Amygdala (tissue), 56 donors: ENCODE measurements around the gene CABLES2.

Experiments
- DNase-seq, 56 donors: peaks; one replicate each; lab custom pipeline; 2025; lab: John Stamatoyannopoulos, UW

CABLES2 gene

DNA sequence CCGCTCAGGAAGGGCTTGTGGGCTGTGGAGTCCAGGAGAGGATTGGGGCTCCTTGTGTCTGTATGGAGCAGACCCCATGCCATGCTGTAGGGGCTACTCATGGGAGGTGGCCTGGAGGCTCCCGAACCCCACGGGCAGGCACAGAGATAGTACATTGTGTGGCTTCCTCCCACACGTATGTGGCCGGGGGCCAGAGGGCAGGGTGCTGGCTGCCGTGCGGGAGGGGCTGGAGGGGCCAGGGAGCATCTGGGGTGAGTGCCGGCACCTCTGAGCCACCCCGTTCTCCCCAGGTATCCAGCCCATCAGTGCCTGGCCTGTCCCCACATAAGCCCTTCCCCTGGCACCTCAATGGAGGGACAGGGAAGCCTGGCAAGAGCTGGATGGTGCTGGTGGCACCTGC, 12.7 kb upstream of the CABLES2 start:
- no peak for DNase-seq

GRCh38 chr20:62418709-62419487, 11.8 kb upstream of the CABLES2 start:
- DNase-seq: no peak

DNA sequence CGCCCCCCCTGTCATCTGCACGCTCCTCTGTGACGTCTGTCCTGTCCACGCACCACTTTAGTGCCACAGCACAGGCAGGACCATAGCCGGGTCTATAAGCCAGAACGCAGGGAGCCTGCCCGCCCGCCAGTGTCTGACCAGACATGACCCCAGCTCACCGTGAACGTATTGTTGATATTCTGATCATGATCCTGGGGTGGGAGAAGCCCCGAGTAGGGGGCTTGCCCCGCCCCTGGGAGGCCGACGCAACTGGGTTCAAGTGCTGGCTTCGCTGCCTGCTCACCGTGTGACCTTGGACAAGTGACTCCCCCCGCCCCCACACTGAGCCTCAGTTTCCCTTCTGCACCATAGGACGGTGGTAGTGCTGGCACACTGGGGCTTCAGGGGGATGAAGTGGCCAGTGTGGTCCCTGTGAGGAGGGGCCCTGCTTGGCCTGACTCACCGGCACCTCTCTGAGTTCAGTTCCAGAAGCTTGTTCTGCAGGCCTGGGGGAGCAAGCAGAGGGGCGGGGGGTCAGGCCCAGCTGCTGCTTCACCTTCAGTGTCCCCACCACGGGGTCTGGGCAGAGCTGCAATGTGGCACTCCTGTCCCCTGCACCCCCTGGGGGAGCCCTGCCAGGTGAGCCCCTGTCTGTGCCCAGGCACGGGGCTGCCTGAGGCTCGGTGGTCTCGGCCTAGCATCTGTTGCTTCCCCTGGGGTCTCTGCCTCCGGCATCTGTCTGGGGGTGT, 11.1 kb upstream of the CABLES2 start:
- DNase-seq: no peak

- no peak for DNase-seq
These were observed 9.9 kb upstream of the CABLES2 start for GRCh38 chr20:62416651-62417637.

DNA sequence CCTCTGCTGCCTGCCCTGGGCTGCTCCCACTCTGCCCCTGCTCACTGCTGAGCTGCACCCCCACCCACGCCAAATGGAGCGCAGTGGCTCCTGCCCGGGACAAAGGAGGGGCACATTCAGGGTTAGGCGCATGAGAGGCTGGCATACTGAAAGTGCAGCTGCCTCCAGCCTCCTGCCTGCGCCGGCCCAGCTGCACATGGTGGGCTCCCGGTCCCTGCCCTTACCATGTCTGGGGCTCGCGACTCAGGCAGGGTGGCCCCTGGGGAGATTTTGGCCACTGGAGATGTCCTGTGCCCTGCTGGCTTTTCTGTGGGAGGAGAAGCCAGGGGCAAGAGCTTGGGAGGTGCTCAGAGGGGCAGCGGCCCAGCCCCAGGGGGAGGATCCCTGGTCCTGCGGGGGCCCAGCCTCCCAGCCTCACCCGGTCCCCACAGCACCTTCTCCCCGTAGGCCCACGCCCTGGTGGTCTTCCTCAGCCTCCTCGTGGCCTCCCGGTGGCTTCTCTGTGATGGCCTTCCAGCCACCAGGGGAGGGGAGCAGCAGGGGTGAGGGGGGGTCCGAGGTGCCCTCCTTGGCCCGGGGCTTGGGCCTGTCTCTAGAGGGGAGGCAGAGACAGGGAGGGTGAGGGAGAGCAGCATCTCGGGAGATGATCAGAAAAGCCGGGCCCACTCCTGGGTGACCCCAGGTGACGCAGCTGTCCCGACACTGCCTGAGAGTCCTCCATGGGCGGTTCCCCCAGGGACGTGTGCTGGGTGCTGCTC, 8.4 kb upstream of the CABLES2 start:
- DNase-seq: no peak

DNA sequence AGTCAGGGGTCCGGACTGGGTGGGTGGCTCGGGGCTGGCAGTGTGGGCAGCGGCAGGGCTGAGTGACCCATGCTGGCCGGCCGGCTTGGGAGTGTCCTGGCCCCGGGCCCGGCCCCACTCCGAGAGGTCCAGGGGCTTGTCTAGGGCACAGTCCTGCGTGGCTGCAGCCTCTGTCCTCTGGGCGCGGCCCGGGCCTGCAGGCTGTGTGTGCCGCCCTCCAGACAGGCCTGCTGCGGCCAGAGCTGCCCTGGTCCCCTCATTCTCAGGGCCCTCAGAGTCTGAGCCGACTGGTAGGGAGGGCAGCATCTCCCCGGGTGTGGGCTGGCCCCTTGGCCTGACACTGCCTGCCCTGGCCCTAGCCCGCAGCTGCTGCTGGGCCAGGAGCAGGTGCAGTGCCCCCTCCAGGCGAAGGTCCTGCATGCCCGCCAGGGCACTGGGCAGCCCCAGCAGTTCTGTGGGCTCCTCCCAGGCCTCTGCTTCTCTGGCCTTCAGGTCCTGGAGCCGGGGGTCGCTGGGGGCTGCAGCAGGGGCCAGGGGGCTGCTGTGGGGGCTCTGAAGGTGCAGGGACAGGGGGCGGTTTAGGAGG, 6.9 kb upstream of the CABLES2 start:
- no peak for DNase-seq

DNA sequence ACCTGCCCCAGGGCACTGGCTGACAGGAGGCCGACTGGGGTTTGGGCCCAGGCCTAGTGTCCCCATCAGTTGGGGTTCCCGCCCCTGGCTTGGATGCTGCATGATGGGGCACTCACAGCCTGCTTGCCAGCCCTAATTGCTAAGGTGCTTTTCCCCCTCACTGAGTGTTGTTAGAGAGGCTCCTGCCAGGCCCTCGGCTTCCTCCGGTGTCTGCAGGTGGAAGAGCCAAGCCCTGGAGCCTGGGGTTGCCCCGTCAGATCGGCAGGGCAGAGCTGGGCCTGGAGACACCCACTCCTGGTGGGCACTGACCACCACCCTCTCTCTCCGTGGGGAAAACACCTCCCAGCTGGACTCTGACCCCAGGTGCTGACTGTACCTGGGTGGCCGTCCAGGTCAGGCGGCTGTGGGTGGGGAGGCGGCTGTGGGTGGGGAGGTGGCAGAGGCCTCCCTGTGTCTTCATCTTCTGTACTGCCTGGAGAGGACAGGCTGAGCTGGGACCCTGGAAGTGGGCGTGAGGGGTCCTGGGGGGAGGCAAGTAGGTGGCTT, 6.0 kb upstream of the CABLES2 start:
- DNase-seq: no peak

- no peak for DNase-seq
These were observed 5.3 kb upstream of the CABLES2 start for GRCh38 chr20:62412194-62413024.

DNA sequence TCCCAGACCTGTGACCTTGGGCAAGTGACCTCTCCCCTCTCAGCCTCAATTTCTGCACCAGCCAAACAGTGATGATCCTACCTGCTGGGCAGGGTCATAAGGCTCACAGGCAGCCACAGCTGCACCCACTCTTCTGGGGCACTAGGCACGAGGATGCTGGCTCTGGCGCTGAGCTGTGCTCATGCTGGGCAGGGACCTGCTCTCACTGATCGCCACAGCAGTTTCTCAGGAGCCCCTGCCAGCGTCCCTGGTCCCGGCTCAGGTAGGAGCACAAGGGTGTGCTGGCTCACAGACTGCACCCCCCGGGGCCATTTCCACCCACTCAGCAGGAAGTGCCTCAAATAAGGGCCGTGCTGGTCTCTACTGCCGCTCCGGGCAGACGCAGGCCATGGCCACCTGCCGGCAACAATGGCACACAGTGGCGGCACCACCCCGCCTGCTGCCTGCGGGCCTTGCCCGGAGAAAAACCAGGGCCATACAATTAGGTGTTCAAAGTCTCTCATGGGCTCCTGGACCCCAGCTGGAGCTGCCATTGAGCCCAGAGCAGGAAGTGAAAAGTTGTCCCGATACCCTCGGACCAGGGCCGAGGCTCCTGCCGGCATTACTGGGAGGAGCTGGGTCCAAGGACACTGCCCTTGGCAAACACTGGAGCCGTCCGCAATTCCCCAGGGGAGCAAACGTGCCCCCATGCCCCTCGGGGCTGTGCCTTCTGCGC, 4.6 kb upstream of the CABLES2 start:
- no peak for DNase-seq

DNA sequence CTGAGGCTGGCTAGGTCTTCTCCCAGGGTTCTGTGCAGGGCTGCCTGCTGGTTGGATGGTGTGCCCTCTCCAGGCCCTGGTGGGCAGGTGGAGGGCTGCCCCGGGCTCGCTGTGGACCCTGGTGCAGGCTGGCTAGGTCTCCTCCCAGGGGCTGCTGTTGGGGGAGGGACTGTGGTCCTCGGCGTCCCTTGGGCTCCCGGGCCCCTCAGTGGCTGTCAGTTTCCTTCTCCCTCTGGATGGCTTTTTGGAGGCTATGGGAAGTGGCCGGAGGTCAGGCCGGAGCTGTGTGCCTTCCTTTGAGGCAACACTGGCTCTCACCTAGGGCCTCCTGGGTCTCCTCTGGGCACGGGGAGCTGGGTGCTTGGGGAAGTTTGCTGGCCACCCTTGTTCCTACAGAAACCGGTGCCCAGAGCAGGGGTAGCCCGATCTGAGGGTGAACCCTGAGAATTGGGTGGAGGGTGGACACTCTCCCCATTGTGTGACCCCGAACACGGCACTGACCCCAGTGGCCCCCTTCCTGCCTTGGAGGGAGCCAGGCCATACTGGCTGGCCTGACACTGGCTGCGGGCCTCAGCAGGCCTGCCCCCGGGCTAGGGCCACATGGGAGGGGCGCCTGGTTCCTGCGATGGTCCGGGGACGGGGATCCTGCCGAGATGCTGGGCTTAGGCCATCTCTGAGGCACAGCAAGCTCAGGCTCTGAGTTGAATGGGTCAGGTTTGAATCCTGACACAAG, 3.8 kb upstream of the CABLES2 start:
- no peak for DNase-seq

GRCh38 chr20:62409931-62410745, 3.1 kb upstream of the CABLES2 start:
- DNase-seq: peak in 12 of 56 donors; percentile 3 to 47 (median 30)

DNA sequence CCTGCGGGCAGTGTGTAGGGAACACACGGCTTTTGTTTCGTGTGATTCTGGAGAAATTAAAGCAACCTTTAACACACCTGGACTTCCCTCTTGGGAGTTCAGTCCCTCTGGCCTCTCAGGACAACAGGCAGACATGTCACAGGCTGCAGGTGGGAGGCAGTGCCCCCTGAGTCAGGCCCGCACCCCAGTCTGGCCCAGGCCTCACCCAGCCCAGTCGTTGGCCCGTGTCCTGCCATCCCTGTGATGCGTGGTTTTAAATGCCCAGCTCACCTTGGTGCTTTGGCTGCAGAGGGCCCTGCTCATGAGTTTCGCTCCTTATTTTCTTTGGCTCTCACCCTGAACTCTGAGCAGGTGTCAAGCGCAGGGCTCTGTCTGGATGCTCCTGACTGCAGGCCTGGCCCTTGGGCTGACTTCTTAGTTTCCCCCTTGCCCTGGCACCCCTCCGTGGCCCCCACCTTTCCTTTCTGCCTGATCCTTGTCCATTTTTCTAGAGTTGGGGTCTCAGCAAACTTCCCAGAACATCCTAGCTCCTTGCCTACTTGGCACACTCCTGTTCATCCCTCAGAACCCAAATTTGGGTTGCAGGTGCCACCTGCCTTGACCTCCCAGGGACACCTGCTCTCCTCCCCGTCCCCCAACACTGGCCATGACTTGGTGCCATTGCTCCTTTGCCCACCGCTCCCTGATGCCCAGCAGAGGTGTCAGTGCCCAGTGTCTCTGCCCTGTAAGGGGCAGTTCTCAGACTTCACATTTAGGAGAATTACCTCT, 2.2 kb upstream of the CABLES2 start:
- DNase-seq: no peak

DNA sequence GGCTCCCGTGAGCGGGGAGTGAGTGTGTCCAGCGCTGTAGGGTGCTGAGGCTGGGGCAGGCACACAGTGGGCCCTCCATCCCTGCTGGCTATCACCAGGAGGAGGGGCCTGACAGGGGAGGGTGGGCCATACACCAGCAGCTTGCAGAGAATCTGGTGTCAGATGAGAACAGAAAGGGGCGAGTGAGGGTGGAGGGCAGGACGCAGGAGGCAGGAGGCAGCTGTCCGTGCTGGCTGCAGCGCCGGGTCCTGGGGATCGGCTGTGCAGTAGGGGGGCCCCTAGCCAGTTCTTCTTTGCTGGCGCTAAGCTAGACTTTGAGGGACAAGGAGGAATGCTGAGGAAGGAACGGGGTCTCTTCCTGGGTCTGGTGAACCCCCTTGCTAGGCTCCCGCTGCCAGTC, 1.6 kb upstream of the CABLES2 start:
- no peak for DNase-seq

DNA sequence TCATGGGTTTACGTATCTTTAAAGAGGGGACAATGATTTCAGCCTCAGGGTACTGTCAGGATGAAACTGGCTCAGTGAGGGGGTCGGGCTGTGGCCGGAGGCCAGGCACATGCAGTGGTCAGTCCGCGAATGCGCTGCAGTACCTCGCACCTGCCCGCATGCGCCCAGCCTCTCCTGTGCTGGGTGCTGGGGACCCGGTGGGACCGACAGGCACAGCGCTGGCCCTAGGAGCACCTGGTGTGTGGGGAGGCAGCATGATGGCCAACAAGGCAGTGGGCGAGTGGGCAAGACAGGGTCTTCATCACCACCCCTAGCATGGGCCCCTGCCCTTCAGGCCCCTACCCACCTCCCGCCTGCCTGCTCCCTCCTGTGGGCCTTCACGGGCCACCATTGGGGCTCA, 970 bp upstream of the CABLES2 start:
- DNase-seq: no peak

DNA sequence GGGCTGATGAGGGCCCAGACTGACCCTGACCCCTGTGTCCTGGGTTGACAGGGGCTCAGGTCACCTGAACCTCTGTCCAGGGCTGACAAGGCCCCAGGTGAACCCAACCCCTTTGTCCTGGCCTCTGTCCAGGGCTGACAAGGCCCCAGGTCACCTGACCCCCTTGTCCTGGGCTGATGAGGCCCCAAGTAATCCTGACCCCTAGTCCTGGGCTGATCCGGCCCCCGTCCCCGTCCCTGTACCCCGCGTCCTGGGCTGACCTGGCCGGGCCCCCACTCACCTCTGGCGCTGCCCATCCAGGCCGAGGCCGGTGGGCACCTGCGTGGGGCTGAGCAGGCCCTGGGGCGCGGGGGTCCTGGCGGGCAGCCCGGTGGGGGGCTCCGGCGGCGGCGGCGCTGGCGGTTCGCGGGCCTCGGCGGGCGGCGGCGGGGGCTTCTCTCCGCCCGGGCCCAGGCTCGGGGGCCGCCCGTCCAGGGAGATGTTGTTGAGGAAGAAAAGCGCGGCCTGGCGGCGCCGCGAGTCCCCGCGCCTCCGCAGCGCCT, 379 bp downstream of the CABLES2 start:
- peak in 3 of 56 donors; percentile 15 to 28 (median 19) for DNase-seq
